ENCODE measurements around the gene ZNF580.

ZNF580 gene

GRCh38 chr19:55621673-55622231 lies 19.1 kb upstream of the ZNF580 start:
- Histone ChIP-seq H3K4me1 (ENCODE audit: control insufficient read depth, insufficient read depth, low read length) (no peaks in the 10 kb centered on the region), H3K27ac (ENCODE audit: low read depth, low read length) (no peak overlapping the region), H3K4me3 (ENCODE audit: low read length) (no peak overlapping the region), H3K9ac (ENCODE audit: low read length) (no peak overlapping the region), H3K36me3 (ENCODE audit: control insufficient read depth, insufficient read depth, low read length) (no peaks in the 10 kb centered on the region), H3K27me3 (ENCODE audit: control insufficient read depth, insufficient read depth, low read length) (no peaks in the 10 kb centered on the region)

GRCh38 chr19:55622242-55622969 lies 18.4 kb upstream of the ZNF580 start:
- Histone ChIP-seq H3K4me1 (ENCODE audit: control insufficient read depth, insufficient read depth, low read length) (no peaks in the 10 kb centered on the region), H3K9ac (ENCODE audit: low read length) (no peak overlapping the region), H3K27me3 (ENCODE audit: control insufficient read depth, insufficient read depth, low read length) (no peaks in the 10 kb centered on the region), H3K4me3 (ENCODE audit: low read length) (no peak overlapping the region), H3K36me3 (ENCODE audit: control insufficient read depth, insufficient read depth, low read length) (no peaks in the 10 kb centered on the region), H3K27ac (ENCODE audit: low read depth, low read length) (no peak overlapping the region)

- H3K27ac ChIP-seq (ENCODE audit: low read depth, low read length) = no peak overlapping the region
- no peaks in the 10 kb centered on the region for H3K27me3 ChIP-seq (ENCODE audit: control insufficient read depth, insufficient read depth, low read length)
- H3K4me1 ChIP-seq (ENCODE audit: control insufficient read depth, insufficient read depth, low read length) = no peaks in the 10 kb centered on the region
- no peak overlapping the region for H3K4me3 ChIP-seq (ENCODE audit: low read length)
- no peak overlapping the region for H3K9ac ChIP-seq (ENCODE audit: low read length)
- no peaks in the 10 kb centered on the region for H3K36me3 ChIP-seq (ENCODE audit: control insufficient read depth, insufficient read depth, low read length)
Observed at GRCh38 chr19:55623130-55623529, 17.7 kb upstream of the ZNF580 start.

- Histone ChIP-seq H3K9ac (ENCODE audit: low read length) (no peak overlapping the region), H3K4me3 (ENCODE audit: low read length) (no peak overlapping the region), H3K36me3 (ENCODE audit: control insufficient read depth, insufficient read depth, low read length) (no peaks in the 10 kb centered on the region), H3K4me1 (ENCODE audit: control insufficient read depth, insufficient read depth, low read length) (no peaks in the 10 kb centered on the region), H3K27me3 (ENCODE audit: control insufficient read depth, insufficient read depth, low read length) (no peaks in the 10 kb centered on the region), H3K27ac (ENCODE audit: low read depth, low read length) (peak overlapping the region; percentile 34)
Observed at GRCh38 chr19:55623561-55623960, 17.2 kb upstream of the ZNF580 start.

GRCh38 chr19:55624109-55625003 lies 16.4 kb upstream of the ZNF580 start, which contains the start of gene ZNF784:
ZNF784 (minus strand) TSS chr19:55624566; CDS start chr19:55624561, 5 bp downstream.
- Histone ChIP-seq H3K9ac (ENCODE audit: low read length) (peak within 1 kb of the TSS; percentile 75), H3K27me3 (ENCODE audit: control insufficient read depth, insufficient read depth, low read length) (no peaks in the 10 kb centered on the region), H3K4me1 (ENCODE audit: control insufficient read depth, insufficient read depth, low read length) (no peaks in the 10 kb centered on the region), H3K27ac (ENCODE audit: low read depth, low read length) (peak within 1 kb of the TSS; percentile 96), H3K4me3 (ENCODE audit: low read length) (peak within 1 kb of the TSS; percentile 80), H3K36me3 (ENCODE audit: control insufficient read depth, insufficient read depth, low read length) (no peaks in the 10 kb centered on the region)

- Histone ChIP-seq H3K27me3 (ENCODE audit: control insufficient read depth, insufficient read depth, low read length) (no peaks in the 10 kb centered on the region), H3K27ac (ENCODE audit: low read depth, low read length) (peak overlapping the region; percentile 96), H3K9ac (ENCODE audit: low read length) (no peak overlapping the region), H3K4me3 (ENCODE audit: low read length) (peak overlapping the region; percentile 80), H3K36me3 (ENCODE audit: control insufficient read depth, insufficient read depth, low read length) (no peaks in the 10 kb centered on the region), H3K4me1 (ENCODE audit: control insufficient read depth, insufficient read depth, low read length) (no peaks in the 10 kb centered on the region)
Observed at GRCh38 chr19:55625004-55625326, 15.8 kb upstream of the ZNF580 start.

GRCh38 chr19:55626350-55626749 lies 14.5 kb upstream of the ZNF580 start:
- no peak overlapping the region for H3K27ac ChIP-seq (ENCODE audit: low read depth, low read length)
- H3K4me3 ChIP-seq (ENCODE audit: low read length) = no peak overlapping the region
- no peaks in the 10 kb centered on the region for H3K36me3 ChIP-seq (ENCODE audit: control insufficient read depth, insufficient read depth, low read length)
- H3K27me3 ChIP-seq (ENCODE audit: control insufficient read depth, insufficient read depth, low read length) = no peaks in the 10 kb centered on the region
- no peak overlapping the region for H3K9ac ChIP-seq (ENCODE audit: low read length)
- no peaks in the 10 kb centered on the region for H3K4me1 ChIP-seq (ENCODE audit: control insufficient read depth, insufficient read depth, low read length)

- H3K36me3 ChIP-seq (ENCODE audit: control insufficient read depth, insufficient read depth, low read length) = peaks cover 2% of the 10 kb centered on the region
- H3K27me3 ChIP-seq (ENCODE audit: control insufficient read depth, insufficient read depth, low read length) = no peaks in the 10 kb centered on the region
- H3K27ac ChIP-seq (ENCODE audit: low read depth, low read length) = no peak overlapping the region
- H3K4me1 ChIP-seq (ENCODE audit: control insufficient read depth, insufficient read depth, low read length) = peaks cover 11% of the 10 kb centered on the region
- no peak overlapping the region for H3K4me3 ChIP-seq (ENCODE audit: low read length)
- H3K9ac ChIP-seq (ENCODE audit: low read length) = no peak overlapping the region
Observed at GRCh38 chr19:55632463-55632834, 8.4 kb upstream of the ZNF580 start.

GRCh38 chr19:55633861-55634260 lies 6.9 kb upstream of the ZNF580 start:
- H3K27me3 ChIP-seq (ENCODE audit: control insufficient read depth, insufficient read depth, low read length) = no peaks in the 10 kb centered on the region
- no peak overlapping the region for H3K9ac ChIP-seq (ENCODE audit: low read length)
- no peak overlapping the region for H3K27ac ChIP-seq (ENCODE audit: low read depth, low read length)
- no peak overlapping the region for H3K4me3 ChIP-seq (ENCODE audit: low read length)
- peaks cover 11% of the 10 kb centered on the region for H3K4me1 ChIP-seq (ENCODE audit: control insufficient read depth, insufficient read depth, low read length)
- H3K36me3 ChIP-seq (ENCODE audit: control insufficient read depth, insufficient read depth, low read length) = peaks cover 2% of the 10 kb centered on the region

- peaks cover 2% of the 10 kb centered on the region for H3K36me3 ChIP-seq (ENCODE audit: control insufficient read depth, insufficient read depth, low read length)
- H3K4me3 ChIP-seq (ENCODE audit: low read length) = peak overlapping the region; percentile 99
- peak overlapping the region; percentile 96 for H3K27ac ChIP-seq (ENCODE audit: low read depth, low read length)
- peaks cover 18% of the 10 kb centered on the region for H3K4me1 ChIP-seq (ENCODE audit: control insufficient read depth, insufficient read depth, low read length)
- peak overlapping the region; percentile 100 for H3K9ac ChIP-seq (ENCODE audit: low read length)
- no peaks in the 10 kb centered on the region for H3K27me3 ChIP-seq (ENCODE audit: control insufficient read depth, insufficient read depth, low read length)
Observed at GRCh38 chr19:55635334-55635717, 5.5 kb upstream of the ZNF580 start.

- H3K27ac ChIP-seq (ENCODE audit: low read depth, low read length) = peak overlapping the region; percentile 96
- peaks cover 2% of the 10 kb centered on the region for H3K36me3 ChIP-seq (ENCODE audit: control insufficient read depth, insufficient read depth, low read length)
- H3K4me1 ChIP-seq (ENCODE audit: control insufficient read depth, insufficient read depth, low read length) = peaks cover 20% of the 10 kb centered on the region
Observed at GRCh38 chr19:55635856-55636440, 4.9 kb upstream of the ZNF580 start.

GRCh38 chr19:55636723-55637122 lies 4.1 kb upstream of the ZNF580 start:
- H3K9ac ChIP-seq (ENCODE audit: low read length) = no peak overlapping the region
- no peak overlapping the region for H3K27ac ChIP-seq (ENCODE audit: low read depth, low read length)
- no peak overlapping the region for H3K4me3 ChIP-seq (ENCODE audit: low read length)
- H3K4me1 ChIP-seq (ENCODE audit: control insufficient read depth, insufficient read depth, low read length) = peaks cover 20% of the 10 kb centered on the region
- peaks cover 2% of the 10 kb centered on the region for H3K36me3 ChIP-seq (ENCODE audit: control insufficient read depth, insufficient read depth, low read length)
- H3K27me3 ChIP-seq (ENCODE audit: control insufficient read depth, insufficient read depth, low read length) = no peaks in the 10 kb centered on the region

More at GRCh38 chr19:55635856-55636440, 4.9 kb upstream of the ZNF580 start:
- Histone ChIP-seq H3K27me3 (ENCODE audit: control insufficient read depth, insufficient read depth, low read length) (no peaks in the 10 kb centered on the region), H3K4me3 (ENCODE audit: low read length) (peak overlapping the region; percentile 99), H3K9ac (ENCODE audit: low read length) (peak overlapping the region; percentile 100)

Data from rectal smooth muscle tissue (tissue), 1 donor.